Duodenal mucosa (tissue), 2 donors: Measurements from ENCODE around the gene PHIP.

Source experiments
- H3K27ac ChIP-seq: one replicate; pipeline ENCODE4 v1.7.0; 2013; ENCODE audit warnings: low read depth, low read length
- H3K27me3 ChIP-seq, 2 donors: one replicate each; pipeline ENCODE4 v1.7.0; 2013; ENCODE audit warnings: low read length in 2 of 2, control low read depth in 1 of 2; ENCODE audit not compliant: insufficient read depth in 2 of 2, control insufficient read depth in 1 of 2
- H3K36me3 ChIP-seq, 2 donors: one replicate each; pipeline ENCODE4 v1.7.0; 2013; ENCODE audit warnings: low read length in 2 of 2, control low read depth in 1 of 2; ENCODE audit not compliant: insufficient read depth in 2 of 2, control insufficient read depth in 1 of 2
- H3K4me1 ChIP-seq, 2 donors: one replicate each; pipeline ENCODE4 v1.7.0; 2013; ENCODE audit warnings: low read length in 2 of 2, control low read depth in 1 of 2; ENCODE audit not compliant: insufficient read depth in 2 of 2, control insufficient read depth in 1 of 2
- H3K4me3 ChIP-seq, 2 donors: one replicate each; pipeline ENCODE4 v1.7.0; 2013; ENCODE audit warnings: low read length in 2 of 2, low read depth in 1 of 2
- H3K9ac ChIP-seq, 2 donors: one replicate each; pipeline ENCODE4 v1.7.0; 2013; ENCODE audit warnings: low read length in 2 of 2, low read depth in 1 of 2
- H3K9me3 ChIP-seq, 2 donors: one replicate each; pipeline ENCODE4 v1.7.0; 2013; ENCODE audit warnings: low read length in 2 of 2, control low read depth in 1 of 2; ENCODE audit not compliant: control insufficient read depth in 1 of 2

PHIP gene

GRCh38 chr6:79028641-79029314 is 49.3 kb downstream of the PHIP start:
- no peaks in the 10 kb centered on the region for H3K9me3 ChIP-seq
- H3K4me3 ChIP-seq, result no peak overlapping the region
- peaks cover 2 to 12% of the 10 kb centered on the region in 2 donors for H3K36me3 ChIP-seq
- no peak overlapping the region for H3K27ac ChIP-seq
- no peak overlapping the region for H3K9ac ChIP-seq
- no peaks in the 10 kb centered on the region for H3K4me1 ChIP-seq
- H3K27me3 ChIP-seq, result no peaks in the 10 kb centered on the region

DNA sequence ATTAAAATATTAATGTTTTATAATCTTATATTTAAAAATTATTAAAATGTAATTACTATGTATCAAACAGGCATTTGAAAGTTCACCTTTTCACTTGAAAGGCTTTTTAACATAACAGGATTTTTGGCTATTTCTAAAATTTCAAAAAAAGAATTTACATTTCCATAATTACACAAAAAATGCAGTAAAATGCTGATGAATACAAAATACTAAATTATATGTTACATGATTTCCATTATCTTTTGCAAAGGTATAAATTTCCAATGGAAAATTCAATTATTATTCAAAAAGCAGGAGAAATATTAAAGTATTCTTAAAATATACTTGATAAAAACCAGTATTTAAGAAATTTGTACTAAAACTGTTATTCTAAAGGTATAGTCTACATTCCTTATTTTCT is 66.1 kb downstream of the PHIP start:
- Histone ChIP-seq H3K4me1 (no peaks in the 10 kb centered on the region), H3K9ac (no peak overlapping the region), H3K27ac (no peak overlapping the region), H3K4me3 (no peak overlapping the region), H3K9me3 (no peaks in the 10 kb centered on the region), H3K36me3 (peaks cover 14 to 29% of the 10 kb centered on the region in 2 donors), H3K27me3 (no peaks in the 10 kb centered on the region)

- Histone ChIP-seq H3K9ac (no peak overlapping the region), H3K27me3 (no peaks in the 10 kb centered on the region), H3K9me3 (no peaks in the 10 kb centered on the region), H3K4me3 (no peak overlapping the region), H3K36me3 (peaks cover 3 to 17% of the 10 kb centered on the region in 2 donors), H3K27ac (no peak overlapping the region), H3K4me1 (peaks cover 0 to 6% of the 10 kb centered on the region in 2 donors)
Observed at GRCh38 chr6:79010422-79010821, 67.6 kb downstream of the PHIP start.

- no peak overlapping the region for H3K9ac ChIP-seq
- H3K27ac ChIP-seq, result no peak overlapping the region
- no peaks in the 10 kb centered on the region for H3K9me3 ChIP-seq
Observed at GRCh38 chr6:79009819-79010218, 68.2 kb downstream of the PHIP start.

GRCh38 chr6:79005497-79005896 is 72.6 kb downstream of the PHIP start:
- Histone ChIP-seq H3K4me3 (no peak overlapping the region), H3K4me1 (peaks cover 0 to 6% of the 10 kb centered on the region in 2 donors), H3K27ac (no peak overlapping the region), H3K9ac (no peak overlapping the region), H3K36me3 (peaks cover 15 to 29% of the 10 kb centered on the region in 2 donors), H3K9me3 (no peaks in the 10 kb centered on the region), H3K27me3 (no peaks in the 10 kb centered on the region)

More at GRCh38 chr6:79009819-79010218, 68.2 kb downstream of the PHIP start:
- H3K27me3 ChIP-seq, result no peaks in the 10 kb centered on the region
- peaks cover 0 to 6% of the 10 kb centered on the region in 2 donors for H3K4me1 ChIP-seq
- H3K36me3 ChIP-seq, result peaks cover 3 to 12% of the 10 kb centered on the region in 2 donors
- H3K4me3 ChIP-seq, result no peak overlapping the region

GRCh38 chr6:79005024-79005423 is 73.0 kb downstream of the PHIP start:
- H3K36me3 ChIP-seq, result peaks cover 15 to 28% of the 10 kb centered on the region in 2 donors

GRCh38 chr6:79004239-79004638 is 73.8 kb downstream of the PHIP start:
- peaks cover 15 to 27% of the 10 kb centered on the region in 2 donors for H3K36me3 ChIP-seq

More at GRCh38 chr6:79005024-79005423, 73.0 kb downstream of the PHIP start:
- Histone ChIP-seq H3K27me3 (no peaks in the 10 kb centered on the region), H3K9ac (no peak overlapping the region), H3K9me3 (no peaks in the 10 kb centered on the region), H3K4me1 (peaks cover 0 to 6% of the 10 kb centered on the region in 2 donors), H3K27ac (no peak overlapping the region), H3K4me3 (no peak overlapping the region)

DNA sequence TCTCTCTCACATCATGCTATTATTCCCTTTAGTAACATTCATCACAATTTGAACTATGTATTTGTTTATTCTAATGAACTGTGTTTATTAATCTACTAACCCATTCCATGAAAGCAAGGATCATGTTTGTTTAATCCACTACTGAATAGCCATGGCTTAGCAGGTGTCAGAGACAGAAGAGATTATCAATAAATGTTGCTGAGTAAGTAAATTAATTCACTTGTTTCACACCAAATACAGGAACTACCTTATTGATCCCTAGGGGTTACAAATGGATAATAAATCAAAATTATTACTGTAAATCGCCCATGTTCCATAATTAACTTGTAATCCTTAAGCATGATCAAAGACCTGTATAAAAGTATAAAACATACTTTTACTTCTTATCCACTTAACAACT is 76.6 kb downstream of the PHIP start:
- no peaks in the 10 kb centered on the region for H3K27me3 ChIP-seq
- H3K27ac ChIP-seq, result no peak overlapping the region
- no peak overlapping the region for H3K9ac ChIP-seq
- H3K9me3 ChIP-seq, result no peaks in the 10 kb centered on the region
- H3K36me3 ChIP-seq, result peaks cover 18 to 47% of the 10 kb centered on the region in 2 donors
- H3K4me1 ChIP-seq, result peaks cover 0 to 6% of the 10 kb centered on the region in 2 donors
- H3K4me3 ChIP-seq, result no peak overlapping the region

More at GRCh38 chr6:79004239-79004638, 73.8 kb downstream of the PHIP start:
- H3K4me1 ChIP-seq, result peaks cover 0 to 6% of the 10 kb centered on the region in 2 donors
- no peaks in the 10 kb centered on the region for H3K9me3 ChIP-seq
- no peaks in the 10 kb centered on the region for H3K27me3 ChIP-seq
- no peak overlapping the region for H3K4me3 ChIP-seq
- H3K9ac ChIP-seq, result no peak overlapping the region
- H3K27ac ChIP-seq, result no peak overlapping the region

- Histone ChIP-seq H3K27me3 (no peaks in the 10 kb centered on the region), H3K9me3 (no peaks in the 10 kb centered on the region), H3K9ac (no peak overlapping the region), H3K27ac (no peak overlapping the region), H3K36me3 (peaks cover 21 to 62% of the 10 kb centered on the region in 2 donors), H3K4me3 (no peak overlapping the region), H3K4me1 (no peaks in the 10 kb centered on the region)
Observed at GRCh38 chr6:78999737-79000136, 78.3 kb downstream of the PHIP start.

DNA sequence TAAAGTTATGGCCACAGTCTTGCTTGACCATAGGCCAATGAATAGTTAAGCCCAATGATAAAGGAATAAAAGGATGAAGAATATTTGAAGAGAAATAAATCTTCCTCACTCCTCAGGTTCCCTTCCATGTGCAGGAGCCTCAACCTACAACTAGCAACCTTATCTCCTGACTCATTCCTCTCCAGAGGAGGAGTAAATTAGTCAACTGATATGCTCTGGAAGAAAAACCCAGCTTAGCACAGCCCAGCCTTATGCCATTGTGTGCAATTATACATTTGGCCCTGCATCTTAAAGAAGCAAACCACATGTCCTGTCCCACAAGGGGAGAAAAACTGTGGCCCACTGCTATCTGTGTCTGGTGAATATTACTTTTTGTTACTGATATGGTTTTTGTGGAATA is 82.1 kb downstream of the PHIP start:
- Histone ChIP-seq H3K27me3 (no peaks in the 10 kb centered on the region), H3K4me1 (no peaks in the 10 kb centered on the region), H3K36me3 (peaks cover 21 to 68% of the 10 kb centered on the region in 2 donors), H3K27ac (no peak overlapping the region), H3K4me3 (no peak overlapping the region), H3K9ac (no peak overlapping the region), H3K9me3 (peaks cover 0 to 3% of the 10 kb centered on the region in 2 donors)
